Endothelial cell of umbilical vein (primary cell): Measurements from ENCODE around the gene QSOX2. TPM values are rescaled to one million over a fixed set of nuclear protein-coding genes. Genes with fewer than 3 reads are reported as not detected.

ENCODE experiments used
- BruUV-seq: library from RNA; stranded (reverse); fragments of 400-500 nt; replicated peaks from 2 replicates; lab custom pipeline; 2021; lab: Mats Ljungman, UMichigan
- CTCF ChIA-PET: fragments of 300-600, 350-600 bp; sonication (Branson Sonifier 250); formaldehyde crosslinking; loops from one replicate; lab custom pipeline; 2021; ENCODE audit warnings: antibody characterized with exemption, inconsistent platforms; lab: Charles Lee
- POLR2A ChIA-PET: fragments of 300-600, 350-600 bp; sonication (Branson Sonifier 250); formaldehyde crosslinking; loops from one replicate; lab custom pipeline; 2021; ENCODE audit warnings: antibody characterized with exemption, inconsistent platforms; lab: Charles Lee
- DNase-seq: peaks from one replicate; pipeline ENCODE4 v3.0.0-alpha.2; 2011; ENCODE audit warnings: low read depth, low spot score
- FAIRE-seq: peaks from 2 replicates; lab custom pipeline; 2011; peaks lifted over from hg19 to GRCh38; lab: Jason Lieb, UNC
- H2AFZ ChIP-seq: 2 replicates; pipeline ENCODE4 v1.6.0; 2012; ENCODE audit warnings: low read depth, low read length, control low read depth, inconsistent platforms
- H3K27ac ChIP-seq: 2 replicates; pipeline ENCODE4 v1.5.1; 2011; ENCODE audit warnings: low read depth, mild to moderate bottlenecking, control low read depth, low read length, moderate library complexity; ENCODE audit not compliant: insufficient read depth
- H3K27me3 ChIP-seq, 2 experiments: 2 replicates each; pipeline versions ENCODE4 v1.6.0 to v1.6.1; 2011; ENCODE audit warnings: low read length in 2 of 2, mixed read lengths in 1 of 2; ENCODE audit not compliant: control insufficient read depth in 2 of 2, insufficient read depth in 2 of 2
- H3K36me3 ChIP-seq, 2 experiments: 2 replicates in 1 of 2; 3 replicates in 1 of 2; pipeline ENCODE4 v1.5.1; 2011; ENCODE audit warnings: low read length in 2 of 2, mild to moderate bottlenecking in 1 of 2, moderate library complexity in 1 of 2; ENCODE audit not compliant: control insufficient read depth in 2 of 2, insufficient read depth in 2 of 2; ENCODE audit errors: extremely low read depth in 1 of 2
- H3K4me1 ChIP-seq: 3 replicates; pipeline ENCODE4 v1.5.1; 2011; ENCODE audit warnings: mild to moderate bottlenecking, low read length; ENCODE audit not compliant: control insufficient read depth, insufficient read depth; ENCODE audit errors: extremely low read depth
- H3K4me2 ChIP-seq: 2 replicates; pipeline ENCODE4 v1.6.1; 2011; ENCODE audit warnings: low read length, control low read depth, mixed read lengths; ENCODE audit not compliant: insufficient read depth
- H3K4me3 ChIP-seq, 3 experiments: fragments of 200-600 bp in 1 of 3; sonication (generic), shearing (Covaris generic) in 1 of 3; replicated peaks in 1 of 3; 2 replicates each; pipeline ENCODE4 v1.5.1; 2011 to 2016; ENCODE audit warnings: control low read depth in 3 of 3, low read length in 3 of 3, mild to moderate bottlenecking in 2 of 3, inconsistent platforms in 1 of 3, low read depth in 1 of 3, moderate library complexity in 1 of 3; ENCODE audit not compliant: insufficient read depth in 1 of 3
- H3K79me2 ChIP-seq: 2 replicates; pipeline ENCODE4 v1.6.0; 2012; ENCODE audit warnings: low read length, inconsistent platforms; ENCODE audit not compliant: control insufficient read depth, insufficient read depth
- H3K9ac ChIP-seq: replicated peaks from 2 replicates; pipeline ENCODE3; 2011; ENCODE audit warnings: low read length, control low read depth; ENCODE audit not compliant: insufficient read depth; ENCODE audit errors: extremely low read depth
- H3K9me1 ChIP-seq: replicated peaks from 3 replicates; pipeline ENCODE4 v1.6.0; 2011; ENCODE audit warnings: mild to moderate bottlenecking, low read length; ENCODE audit not compliant: control insufficient read depth, insufficient read depth; ENCODE audit errors: extremely low read depth
- H3K9me3 ChIP-seq: replicated peaks from 2 replicates; pipeline ENCODE4 v1.5.1; 2012; ENCODE audit warnings: low read length, inconsistent platforms; ENCODE audit not compliant: control insufficient read depth, insufficient read depth
- H4K20me1 ChIP-seq: replicated peaks from 2 replicates; pipeline ENCODE3; 2011; ENCODE audit warnings: mild to moderate bottlenecking, low read length; ENCODE audit not compliant: control insufficient read depth, insufficient read depth; ENCODE audit errors: extremely low read depth
- FOS ChIP-seq: IDR thresholded peaks from 2 replicates; pipeline ENCODE4 v1.6.1; 2011; ENCODE audit warnings: mild to moderate bottlenecking, low read length, moderate library complexity, borderline replicate concordance; ENCODE audit not compliant: insufficient read depth
- MYC ChIP-seq: IDR thresholded peaks from one replicate; pipeline ENCODE4 v1.6.1; 2011; ENCODE audit warnings: mild to moderate bottlenecking, low read depth, low read length
- POLR2A ChIP-seq: IDR thresholded peaks from 2 replicates; pipeline ENCODE4 v1.6.1; 2012; ENCODE audit warnings: low read depth, mild to moderate bottlenecking, control low read depth, low read length
- POLR2AphosphoS5 ChIP-seq: IDR thresholded peaks from 2 replicates; pipeline ENCODE4 v1.6.1; 2012; ENCODE audit warnings: low read depth, mild to moderate bottlenecking, control low read depth, low read length, moderate library complexity; ENCODE audit not compliant: insufficient read depth
- dilution Hi-C: fragments of 300-500 bp; cut with MboI; formaldehyde crosslinking; loops from one replicate; pipeline ENCODE4 v1.15.0; 2019; ENCODE audit warnings: low sequenced_read_pairs; ENCODE audit not compliant: extremely low pct_ligation_motif_present
- intact Hi-C: fragments of 100-400 bp; cut with micrococcal nuclease; formaldehyde crosslinking; loops from one replicate; pipeline ENCODE4 v1.10.0; 2022
- polyA plus RNA-seq, 4 experiments: library from polyadenylated mRNA; depleted of rRNA in 3 of 4; stranded (reverse) in 3 of 4; unstranded in 1 of 4; fragments of >200 nt; gene quantifications; 2 replicates each; pipeline versions ENCODE4 v1.2.1 to v1.2.3, GENCODE V29; 2011 to 2012; ENCODE audit warnings: missing spikeins in 1 of 4
- total RNA-seq: library from RNA; stranded (reverse); gene quantifications from 2 replicates; pipeline ENCODE4 v1.2.3, GENCODE V29; 2021
- TF ChIP-seq, protein P1 (sequence below): IDR thresholded peaks from 2 replicates; pipeline ENCODE4 v1.6.1; 2011; ENCODE audit not compliant: insufficient read depth, insufficient read length
- TF ChIP-seq, protein P2 (sequence below), 2 donors: IDR thresholded peaks; 1 replicate in 1 of 2; 2 replicates in 1 of 2; pipeline ENCODE4 v1.5.1; 2011; ENCODE audit warnings: low read length in 2 of 2, mild to moderate bottlenecking in 2 of 2, moderate library complexity in 2 of 2, control low read depth in 1 of 2, inconsistent platforms in 1 of 2, low read depth in 1 of 2; ENCODE audit not compliant: insufficient read depth in 1 of 2; ENCODE audit errors: extremely low read depth in 1 of 2

QSOX2 gene
- total and polyA plus RNA-seq, 2 donors (not counting 3 experiments of a cell fraction or from before 2014, with no cell fraction given): 16.4 to 23.4 TPM

DNA sequence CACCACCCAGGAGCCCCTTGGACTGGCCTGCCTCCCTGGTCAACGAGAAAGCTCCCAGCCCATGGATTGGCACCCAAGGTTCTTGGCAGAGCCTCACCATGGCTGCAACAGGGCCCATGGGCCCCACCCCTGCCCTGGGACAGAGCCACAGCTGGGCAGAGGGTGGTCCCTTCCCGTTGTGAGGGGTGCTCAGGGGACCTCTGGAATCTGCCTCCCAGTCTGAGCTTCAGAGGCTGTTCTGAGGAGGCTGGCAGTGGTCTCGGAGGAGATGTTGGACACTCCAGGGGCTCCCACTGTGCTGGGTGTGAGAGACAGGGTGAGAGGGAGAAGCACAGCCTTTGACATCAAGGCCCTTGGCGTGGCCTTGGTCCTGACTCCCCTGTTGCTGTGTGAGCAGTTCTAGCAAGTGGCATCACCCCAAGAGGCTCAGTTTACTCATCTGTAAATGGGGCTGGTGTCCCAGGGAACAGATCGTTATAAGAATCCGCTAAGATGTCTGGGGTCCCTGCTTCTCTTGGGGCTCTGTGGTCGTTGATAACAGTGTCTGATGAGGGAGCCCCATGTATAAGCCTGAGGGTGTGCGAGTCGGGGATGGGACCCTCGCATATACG lies 73.7 kb downstream of the QSOX2 start:
- Histone ChIP-seq H3K9me1 (no peaks in the 10 kb centered on the region), H3K9ac (no peak overlapping the region), H3K4me1 (no peaks in the 10 kb centered on the region), H3K4me3 (no peak overlapping the region), H2AFZ (no peak overlapping the region), H3K36me3 (no peaks in the 10 kb centered on the region), H4K20me1 (no peaks in the 10 kb centered on the region), H3K4me2 (no peak overlapping the region), H3K27ac (no peak overlapping the region), H3K79me2 (no peaks in the 10 kb centered on the region), H3K27me3 (peaks cover 4% of the 10 kb centered on the region in 2 experiments), H3K9me3 (no peaks in the 10 kb centered on the region)
- no TSS peak for BruUV-seq
- CTCF ChIA-PET: interaction anchor here (1.1 kb wide), 1 partner anchor 14 kb away, joined by 4 read pairs; no protein-coding TSS in a partner anchor
- no peak for TF ChIP-seq POLR2AphosphoS5
- dilution Hi-C loops: no loop called here
- POLR2A ChIA-PET: no interaction called here
- DNase-seq (no peak), FAIRE-seq (no peak)
- intact Hi-C loops: no loop called here

DNA sequence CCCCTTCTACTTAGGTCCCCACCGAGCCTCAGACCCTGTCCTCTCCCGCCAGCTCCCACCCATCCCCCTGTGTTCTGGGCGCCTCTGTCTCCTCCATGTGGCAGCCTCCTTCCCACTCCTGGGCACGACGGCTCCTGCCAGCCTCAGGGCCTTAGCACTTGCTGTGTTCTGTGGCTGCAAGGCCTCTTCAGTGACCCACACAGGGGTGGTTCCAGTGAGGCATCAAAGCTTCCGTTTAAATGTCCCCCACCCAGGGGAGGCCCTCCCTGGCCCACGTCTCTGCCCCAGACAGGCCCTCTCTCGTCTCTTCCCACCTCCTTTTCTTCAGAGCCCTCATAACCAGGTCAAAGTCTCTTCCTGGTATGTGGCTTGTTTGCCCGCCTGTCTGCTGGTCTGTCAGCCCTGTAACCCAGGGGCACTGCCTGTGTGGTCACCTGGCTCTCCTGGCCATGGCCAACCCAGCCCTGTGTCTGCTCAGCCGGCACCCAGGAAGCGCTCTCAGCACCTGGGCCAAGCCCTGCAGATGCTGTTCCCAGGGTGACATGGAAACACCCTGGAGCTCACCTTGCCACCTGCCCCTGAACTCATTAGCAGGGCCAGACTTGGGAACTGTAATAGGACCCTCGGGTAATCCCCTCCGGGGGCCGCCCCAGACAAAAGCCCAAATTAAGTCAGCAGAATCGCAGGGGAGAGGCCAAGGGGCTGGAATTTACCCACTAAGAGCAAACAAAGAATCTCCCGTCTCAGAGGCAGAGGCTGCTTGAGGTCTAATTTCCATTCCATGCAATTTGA lies 74.4 kb downstream of the QSOX2 start:
- FAIRE-seq (no peak), DNase-seq (no peak)
- Histone ChIP-seq H3K4me3 (no peak overlapping the region), H3K4me1 (no peaks in the 10 kb centered on the region), H3K9me3 (no peaks in the 10 kb centered on the region), H3K27me3 (peaks cover 4% of the 10 kb centered on the region in 2 experiments), H3K27ac (no peak overlapping the region), H2AFZ (no peak overlapping the region), H3K4me2 (no peak overlapping the region), H3K9ac (no peak overlapping the region), H3K36me3 (no peaks in the 10 kb centered on the region), H3K9me1 (no peaks in the 10 kb centered on the region), H4K20me1 (no peaks in the 10 kb centered on the region), H3K79me2 (no peaks in the 10 kb centered on the region)
- intact Hi-C loops (no loop called here), dilution Hi-C loops (no loop called here)
- BruUV-seq: no TSS peak
- TF ChIP-seq POLR2AphosphoS5 (no peak), MYC (no peak), POLR2A (no peak), FOS (no peak)
- TF ChIP-seq, protein P1, sequence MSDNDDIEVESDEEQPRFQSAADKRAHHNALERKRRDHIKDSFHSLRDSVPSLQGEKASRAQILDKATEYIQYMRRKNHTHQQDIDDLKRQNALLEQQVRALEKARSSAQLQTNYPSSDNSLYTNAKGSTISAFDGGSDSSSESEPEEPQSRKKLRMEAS: no peak
- TF ChIP-seq, protein P2, sequence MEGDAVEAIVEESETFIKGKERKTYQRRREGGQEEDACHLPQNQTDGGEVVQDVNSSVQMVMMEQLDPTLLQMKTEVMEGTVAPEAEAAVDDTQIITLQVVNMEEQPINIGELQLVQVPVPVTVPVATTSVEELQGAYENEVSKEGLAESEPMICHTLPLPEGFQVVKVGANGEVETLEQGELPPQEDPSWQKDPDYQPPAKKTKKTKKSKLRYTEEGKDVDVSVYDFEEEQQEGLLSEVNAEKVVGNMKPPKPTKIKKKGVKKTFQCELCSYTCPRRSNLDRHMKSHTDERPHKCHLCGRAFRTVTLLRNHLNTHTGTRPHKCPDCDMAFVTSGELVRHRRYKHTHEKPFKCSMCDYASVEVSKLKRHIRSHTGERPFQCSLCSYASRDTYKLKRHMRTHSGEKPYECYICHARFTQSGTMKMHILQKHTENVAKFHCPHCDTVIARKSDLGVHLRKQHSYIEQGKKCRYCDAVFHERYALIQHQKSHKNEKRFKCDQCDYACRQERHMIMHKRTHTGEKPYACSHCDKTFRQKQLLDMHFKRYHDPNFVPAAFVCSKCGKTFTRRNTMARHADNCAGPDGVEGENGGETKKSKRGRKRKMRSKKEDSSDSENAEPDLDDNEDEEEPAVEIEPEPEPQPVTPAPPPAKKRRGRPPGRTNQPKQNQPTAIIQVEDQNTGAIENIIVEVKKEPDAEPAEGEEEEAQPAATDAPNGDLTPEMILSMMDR (IDR thresholded peaks at IDR 0.05; ENCODE audit: extremely low read depth in 1 of 2, insufficient read depth in 1 of 2, low read depth in 1 of 2, low read length in 2 of 2): no peak
- CTCF ChIA-PET: interaction anchor here (0.6 to 2.2 kb wide), 14 partner anchors 8 to 116 kb away, joined by 3 to 16 read pairs (median 4); no protein-coding TSS in a partner anchor
- POLR2A ChIA-PET: no interaction called here
